Activated naive CD4-positive, alpha-beta T cell treated with anti-CD3 and anti-CD28 coated beads, Interleukin-2, amount 50 U/mL, for 72 hours (primary cell): ENCODE data around the gene SLC66A2. TPM values are rescaled to one million over a fixed set of nuclear protein-coding genes. Genes with fewer than 3 reads are reported as not detected.

ENCODE experiments used
- ATAC-seq, 2 donors: fragments of 150-1000 bp; cut with Tn5 transposase; 2 replicates each; pipeline ENCODE4 v1.10.0; 2021; ENCODE audit warnings: mild to moderate bottlenecking in 2 of 2, moderate library complexity in 2 of 2
- DNase-seq, 2 donors: peaks; one replicate each; pipeline ENCODE4 v3.0.0; 2021 to 2022; ENCODE audit warnings: low spot score in 2 of 2
- H3K27ac Mint-ChIP-seq, 2 donors: one replicate each; pipeline ENCODE4 v1.8.0; 2022; ENCODE audit warnings: mild to moderate bottlenecking in 2 of 2, mixed read lengths in 2 of 2
- H3K36me3 Mint-ChIP-seq, 2 donors: one replicate each; pipeline ENCODE4 v1.8.0; 2022; ENCODE audit warnings: mixed read lengths in 2 of 2
- H3K9me3 Mint-ChIP-seq, 2 donors: one replicate each; pipeline ENCODE4 v1.8.0; 2022; ENCODE audit warnings: mixed read lengths in 2 of 2
- total RNA-seq, 2 donors: library from RNA; stranded (reverse); gene quantifications; one replicate each; pipeline ENCODE4 v1.2.3, GENCODE V29; 2022

The SLC66A2 gene
- total RNA-seq, 2 donors from 2014 or later = 15.6 to 40.0 TPM

DNA sequence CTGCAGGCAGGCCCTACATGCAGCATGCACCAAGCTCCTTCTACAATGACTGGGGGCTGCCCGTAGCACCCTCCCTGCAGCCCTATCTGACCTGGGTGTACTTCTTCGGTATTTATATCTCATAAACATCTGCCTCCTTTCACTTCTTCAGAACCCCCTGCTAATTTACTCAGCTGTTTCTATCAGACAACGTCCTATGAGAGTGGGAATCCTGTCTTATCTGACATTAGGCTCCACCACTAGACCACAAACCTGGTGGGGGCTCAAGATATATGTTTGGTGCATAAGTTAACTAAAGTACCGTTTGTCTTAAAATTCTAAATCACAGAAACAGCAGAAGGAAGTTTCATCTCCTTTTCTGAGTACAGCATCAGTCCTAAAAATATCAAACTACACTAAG is 23.6 kb upstream of the SLC66A2 start:
- no peak for ATAC-seq
- peak overlapping the region in 1 of 2 donors; percentile 22 for H3K27ac Mint-ChIP-seq
- H3K36me3 Mint-ChIP-seq = peaks cover 9 to 15% of the 10 kb centered on the region in 2 donors
- no peaks in the 10 kb centered on the region for H3K9me3 Mint-ChIP-seq
- DNase-seq = no peak

DNA sequence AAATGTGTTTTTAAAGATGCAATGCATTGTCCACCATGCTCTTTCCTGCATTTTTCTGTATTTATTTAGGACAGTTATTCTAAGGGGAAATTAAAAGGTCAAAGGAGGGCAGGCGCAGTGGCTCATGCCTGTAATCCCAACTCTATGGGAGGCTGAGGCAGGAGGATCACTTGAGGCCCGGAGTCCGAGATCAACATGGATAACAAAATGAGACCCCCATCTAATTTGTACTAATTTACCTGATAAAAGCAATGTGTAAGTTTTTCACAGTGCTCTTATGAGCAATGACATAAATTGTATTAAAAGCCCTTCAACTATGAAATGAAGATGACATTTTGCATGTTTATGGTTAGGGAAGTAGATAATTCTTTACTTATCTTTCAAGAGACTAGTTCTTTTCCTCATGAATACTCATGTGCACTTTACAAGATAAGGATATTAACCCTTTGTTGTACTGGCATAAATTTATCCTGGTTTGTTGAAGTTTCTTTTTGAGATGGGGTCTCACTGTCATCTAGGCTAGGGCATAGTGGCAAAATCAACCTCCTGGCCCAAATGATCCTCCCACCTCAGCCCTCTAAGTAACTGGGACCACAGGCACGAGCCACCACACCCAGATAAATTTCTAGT is 22.7 kb upstream of the SLC66A2 start:
- Mint-ChIP-seq H3K36me3 (peaks cover 9 to 15% of the 10 kb centered on the region in 2 donors), H3K27ac (no peak overlapping the region), H3K9me3 (no peaks in the 10 kb centered on the region)
- no peak for ATAC-seq
- no peak for DNase-seq

DNA sequence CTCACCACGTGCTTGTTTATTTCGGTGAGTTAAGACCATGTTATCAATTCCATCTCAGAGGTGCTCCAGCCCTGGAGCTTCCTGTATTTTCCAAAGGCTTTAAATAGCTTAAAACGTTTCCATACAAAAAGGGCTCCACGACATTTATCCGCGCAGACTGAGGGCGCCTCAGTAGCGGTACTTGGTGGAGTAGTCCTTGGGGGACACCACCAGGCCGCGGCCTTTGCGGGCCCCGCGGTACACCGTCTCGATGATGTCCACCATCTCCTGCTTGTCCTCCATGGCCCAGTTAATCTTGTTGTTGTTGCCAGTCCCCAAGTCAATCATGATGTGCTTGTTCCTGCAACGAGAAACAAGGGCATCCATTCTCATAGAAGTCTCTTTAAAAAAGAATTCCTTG is 22.1 kb upstream of the SLC66A2 start:
- ATAC-seq (no peak), DNase-seq (no peak)
- Mint-ChIP-seq H3K27ac (no peak overlapping the region), H3K9me3 (no peaks in the 10 kb centered on the region), H3K36me3 (peaks cover 9 to 15% of the 10 kb centered on the region in 2 donors)

DNA sequence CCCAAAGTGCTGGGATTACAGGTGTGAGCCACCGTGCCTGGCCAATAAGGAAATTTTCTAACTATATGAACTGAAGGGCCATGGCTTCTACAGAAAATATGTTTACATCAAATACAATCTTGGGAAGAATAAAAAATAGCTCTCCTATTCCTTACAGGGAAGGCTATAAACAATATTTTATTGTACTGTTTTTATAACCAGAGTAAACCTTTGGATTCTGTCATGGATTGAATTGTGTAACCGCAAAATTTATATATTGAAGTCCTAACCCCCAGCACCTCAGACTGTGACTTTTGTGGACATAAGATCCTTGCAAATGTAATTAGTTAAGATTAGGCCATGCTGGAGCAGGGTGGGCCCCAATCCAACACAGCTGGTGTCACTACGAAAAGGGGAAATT is 21.3 kb upstream of the SLC66A2 start:
- Mint-ChIP-seq H3K9me3 (no peaks in the 10 kb centered on the region), H3K36me3 (peaks cover 9 to 15% of the 10 kb centered on the region in 2 donors), H3K27ac (peak overlapping the region in 1 of 2 donors; percentile 89)
- ATAC-seq = no peak
- DNase-seq = no peak

DNA sequence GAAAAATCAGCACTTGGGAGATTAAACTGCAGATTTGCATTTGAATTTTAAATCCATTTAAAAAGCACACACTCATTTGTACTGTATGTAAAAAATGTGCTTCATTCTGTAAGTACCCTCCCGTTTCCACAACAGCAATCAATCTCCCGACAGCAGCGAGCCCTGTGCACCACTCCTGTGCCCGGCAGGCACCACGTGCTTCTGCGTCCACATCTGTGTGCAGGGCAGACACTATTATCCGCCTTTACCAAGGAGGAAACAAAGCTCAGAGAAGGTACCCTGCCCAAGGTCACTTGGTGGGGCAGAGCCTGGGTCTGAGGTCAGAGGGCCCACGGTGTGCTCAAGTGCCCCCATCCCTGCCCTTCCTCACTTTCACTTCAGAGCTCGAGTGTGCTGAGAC is 20.5 kb upstream of the SLC66A2 start:
- H3K27ac Mint-ChIP-seq = peak overlapping the region in 1 of 2 donors; percentile 77
- H3K9me3 Mint-ChIP-seq = no peaks in the 10 kb centered on the region
- no peak for ATAC-seq
- no peak for DNase-seq
- peaks cover 9 to 15% of the 10 kb centered on the region in 2 donors for H3K36me3 Mint-ChIP-seq

DNA sequence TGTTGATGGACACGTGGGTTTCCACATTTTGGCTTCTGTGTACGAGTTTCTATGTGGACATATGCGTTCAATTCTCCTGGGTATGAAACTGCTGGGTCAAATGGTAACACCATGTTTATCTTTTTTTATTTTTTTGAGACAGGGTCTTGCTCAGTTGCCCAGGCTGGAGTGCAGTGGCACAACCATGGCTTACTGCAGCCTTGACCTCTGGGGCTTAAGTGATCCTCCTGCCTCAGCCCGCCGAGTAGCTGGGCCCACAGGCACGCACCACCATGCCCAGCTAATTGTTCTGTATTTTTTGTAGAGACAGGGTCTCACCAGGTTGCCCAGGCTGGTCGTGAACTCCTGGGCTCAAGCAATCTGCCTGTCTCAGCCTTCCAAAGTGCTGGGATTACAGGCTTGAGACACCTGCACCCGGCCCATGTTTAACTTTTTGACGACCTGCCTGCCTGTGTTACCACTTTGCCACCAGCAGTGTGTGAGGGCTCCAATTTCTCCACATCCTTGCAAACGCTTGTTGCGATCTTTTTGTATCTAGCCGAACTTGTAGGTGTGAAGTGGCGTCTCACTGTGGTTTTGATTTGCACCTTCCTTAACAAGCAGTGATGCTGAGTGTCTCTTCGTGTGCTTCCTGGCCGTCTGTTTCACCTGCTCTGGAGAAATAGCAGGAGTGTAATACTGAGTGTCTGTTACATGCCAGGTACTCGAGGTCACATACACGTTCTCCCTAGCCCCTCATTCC is 19.9 kb upstream of the SLC66A2 start:
- Mint-ChIP-seq H3K36me3 (peaks cover 9 to 15% of the 10 kb centered on the region in 2 donors), H3K9me3 (no peaks in the 10 kb centered on the region), H3K27ac (peak overlapping the region in 1 of 2 donors; percentile 77)
- DNase-seq = no peak
- ATAC-seq = no peak

DNA sequence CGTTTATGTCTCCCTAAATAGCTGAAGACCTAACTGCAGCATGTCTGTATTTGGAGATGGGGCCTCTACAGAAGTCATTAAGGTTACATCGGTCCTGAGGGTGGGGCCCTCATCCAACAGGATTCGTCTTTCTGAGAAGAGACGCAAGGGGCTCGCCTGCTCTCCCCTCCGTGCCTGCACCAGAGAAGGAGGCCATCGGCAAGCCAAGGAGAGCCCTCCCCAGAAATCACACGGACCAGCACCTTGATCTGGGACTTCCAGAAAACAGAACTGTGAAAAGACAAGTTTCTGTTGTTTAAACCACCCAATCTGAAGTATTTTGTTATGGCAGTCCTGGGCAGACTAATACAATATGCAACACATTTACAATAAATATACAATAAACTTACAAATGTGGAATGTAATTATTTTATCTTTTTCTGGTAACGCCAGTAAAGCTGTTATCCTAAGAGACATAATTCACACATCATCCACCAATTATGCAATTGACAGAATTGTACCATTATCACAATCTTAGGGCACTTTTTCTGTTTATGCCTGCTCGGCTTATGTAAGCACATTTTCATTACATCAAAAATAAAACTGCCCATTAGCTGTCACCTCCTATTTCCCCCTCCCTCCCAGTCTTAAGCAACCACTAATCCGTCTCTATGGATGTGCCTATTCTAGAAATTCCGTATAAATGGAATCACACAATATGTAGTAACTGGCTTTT is 19.1 kb upstream of the SLC66A2 start:
- DNase-seq (no peak), ATAC-seq (no peak)
- Mint-ChIP-seq H3K9me3 (no peaks in the 10 kb centered on the region), H3K36me3 (peaks cover 9 to 15% of the 10 kb centered on the region in 2 donors), H3K27ac (no peak overlapping the region)

DNA sequence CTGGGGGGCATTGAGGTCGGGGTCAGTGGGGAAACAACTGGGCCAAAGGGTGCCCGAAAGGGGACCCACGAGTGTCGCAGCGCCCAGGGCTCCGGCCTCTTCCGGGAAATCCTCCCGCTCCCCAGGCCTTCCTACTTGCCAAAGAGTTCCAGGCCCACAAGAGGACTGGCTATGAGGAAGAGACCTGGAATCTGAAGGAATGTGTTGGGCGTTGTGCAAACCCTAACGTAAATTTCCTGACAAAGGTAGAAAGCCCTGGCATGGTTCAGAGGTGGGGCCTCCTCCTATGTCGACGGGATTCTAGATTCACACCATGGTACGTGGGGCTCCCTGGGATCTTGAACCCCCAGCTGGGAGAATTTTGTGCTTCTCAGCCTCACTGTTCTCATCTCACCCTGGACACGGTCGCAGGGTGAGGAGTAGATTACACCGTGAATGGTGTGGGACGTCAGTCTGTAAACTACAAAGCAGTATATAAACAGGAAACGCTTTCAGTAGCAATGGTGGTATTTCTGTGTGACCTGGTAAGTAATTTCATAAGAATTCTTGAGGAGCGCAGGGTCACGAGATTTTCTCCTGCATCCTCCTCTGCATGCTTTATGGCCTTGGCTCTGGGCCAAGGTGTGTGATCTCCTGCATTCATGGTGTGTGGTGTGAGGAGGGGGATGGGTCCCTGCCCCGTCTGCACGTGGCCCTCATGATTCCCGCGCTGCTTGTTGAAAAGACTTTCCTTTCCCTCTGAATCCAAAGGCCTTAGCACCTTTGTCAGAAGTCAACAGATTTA is 13.9 kb upstream of the SLC66A2 start:
- ATAC-seq (peak; percentile 11 to 25), DNase-seq (no peak)
- Mint-ChIP-seq H3K9me3 (no peaks in the 10 kb centered on the region), H3K36me3 (no peaks in the 10 kb centered on the region), H3K27ac (peak overlapping the region; percentile 84 to 91)

DNA sequence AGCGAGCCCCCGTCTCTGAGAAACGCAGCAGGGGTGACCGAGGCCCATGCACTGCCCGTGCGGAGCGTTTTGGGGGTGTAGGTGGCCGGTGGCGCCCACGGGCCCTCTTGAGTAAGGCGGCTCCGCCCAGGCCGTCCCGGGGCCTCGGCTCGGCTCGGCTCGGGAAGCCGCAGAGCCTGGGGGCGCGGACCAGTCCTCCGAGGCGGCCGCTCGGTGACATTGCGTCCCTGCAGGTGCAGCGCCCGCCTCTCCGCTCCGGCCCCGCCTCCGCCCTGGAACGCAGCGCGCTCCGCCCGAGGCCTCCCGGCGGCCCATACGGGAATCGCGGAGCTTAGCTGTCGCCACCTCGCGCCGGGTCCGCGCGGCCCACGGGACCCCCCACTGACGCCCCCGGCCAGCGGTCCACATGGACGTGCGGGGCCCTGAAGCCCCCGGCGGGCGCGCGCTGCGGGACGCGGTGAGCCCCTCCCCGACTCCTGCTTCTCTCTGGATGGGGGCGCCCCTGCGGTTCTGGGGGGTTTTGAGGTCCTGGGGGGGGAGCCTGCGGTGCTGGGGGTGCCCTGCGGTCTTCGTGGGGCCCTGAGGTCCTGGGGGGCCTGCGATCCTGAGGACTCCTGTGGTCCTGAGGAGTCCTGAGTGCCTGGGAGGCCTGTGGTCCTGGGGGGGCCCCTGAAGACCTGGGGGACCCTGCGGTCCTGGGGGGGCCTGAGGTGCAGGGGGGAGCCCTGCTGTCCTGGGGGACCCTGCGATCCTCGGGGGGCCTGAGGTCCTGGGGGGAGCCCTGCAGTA is 13.1 kb upstream of the SLC66A2 start, which contains the start of gene HSBP1L1:
HSBP1L1 (plus strand) TSS at position 314 of the 789 bp plus-strand sequence; CDS start at position 407, 93 bp downstream.
- Mint-ChIP-seq H3K9me3 (no peaks in the 10 kb centered on the region), H3K27ac (peak within 1 kb of the TSS; percentile 84 to 91), H3K36me3 (no peaks in the 10 kb centered on the region)
- peak; percentile 71 to 74 for DNase-seq
- peak; percentile 79 to 84 for ATAC-seq

DNA sequence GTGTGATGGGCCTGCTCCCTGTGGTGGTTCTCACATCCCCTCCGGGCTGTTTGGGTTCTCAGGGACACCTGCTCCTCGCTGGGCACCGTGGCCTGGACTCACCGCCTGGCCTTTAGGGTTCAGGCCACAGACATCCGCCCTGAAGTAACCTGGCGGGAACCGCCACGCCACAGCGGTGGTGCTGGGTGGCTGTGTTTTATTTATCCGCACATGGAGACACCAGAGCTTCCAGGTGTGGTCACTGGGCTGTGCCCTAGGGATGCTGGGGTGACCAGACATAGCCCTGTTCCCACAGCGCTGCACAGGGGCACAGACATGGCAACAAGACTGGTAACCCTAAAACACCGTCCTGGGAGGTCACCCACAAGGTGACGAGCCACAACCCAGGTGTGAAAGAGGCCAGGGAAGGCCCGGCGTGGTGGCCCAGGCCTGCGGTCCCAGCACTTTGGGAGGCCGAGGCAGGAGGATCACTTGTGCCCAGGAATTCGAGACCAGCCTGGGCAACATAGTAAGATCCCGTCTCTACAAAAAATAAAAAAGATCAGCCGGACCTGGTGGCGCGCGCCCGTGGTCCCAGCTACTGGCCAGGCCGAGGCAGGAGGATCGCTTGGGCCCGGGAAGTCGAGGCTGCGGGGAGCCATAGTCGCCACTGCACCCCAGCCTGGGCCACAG is 12.3 kb upstream of the SLC66A2 start:
- no peak for DNase-seq
- Mint-ChIP-seq H3K9me3 (no peaks in the 10 kb centered on the region), H3K36me3 (no peaks in the 10 kb centered on the region), H3K27ac (peak overlapping the region; percentile 59 to 68)
- no peak for ATAC-seq

DNA sequence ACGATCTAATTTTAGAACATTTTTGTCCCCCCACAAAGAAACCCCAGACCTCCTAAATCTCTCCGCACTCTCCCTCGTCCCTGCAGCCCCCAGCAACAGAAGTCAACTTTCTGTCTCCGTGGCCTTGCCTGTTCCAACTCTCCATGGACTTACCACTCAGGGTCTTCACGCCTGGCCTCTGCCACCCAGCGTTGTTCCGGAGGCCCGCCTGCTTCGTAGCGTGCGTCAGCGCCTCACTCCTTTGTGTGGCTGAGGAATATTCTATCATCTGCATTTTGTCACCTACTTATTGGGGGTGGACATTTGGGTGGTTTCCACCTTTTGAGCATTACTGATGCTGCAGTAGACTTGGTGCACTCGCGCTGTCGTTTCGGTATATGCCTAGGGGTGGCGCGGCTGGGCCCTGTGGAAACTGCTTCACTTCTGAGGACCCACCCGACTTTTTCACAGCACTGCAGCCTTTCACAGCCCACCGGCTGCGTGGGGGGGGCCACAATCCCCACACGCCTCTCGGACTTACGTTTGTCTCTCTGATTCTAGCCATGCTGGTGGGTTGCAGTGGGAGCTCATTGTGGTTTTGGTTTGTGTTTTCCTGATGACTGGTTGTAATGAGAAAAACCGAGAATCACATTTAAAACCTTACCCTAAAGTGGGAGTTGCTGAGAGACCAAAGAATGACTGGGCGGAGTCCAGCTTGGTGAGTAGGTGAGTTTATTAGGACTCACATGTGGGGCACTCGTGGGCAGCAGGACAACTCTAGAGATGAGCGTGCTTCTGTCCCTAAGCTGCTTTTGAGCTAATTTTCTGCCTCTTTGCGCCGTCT is 11.6 kb upstream of the SLC66A2 start:
- peak; percentile 54 to 72 for ATAC-seq
- DNase-seq = peak in 1 of 2 donors; percentile 51
- H3K9me3 Mint-ChIP-seq = no peaks in the 10 kb centered on the region
- peak overlapping the region in 1 of 2 donors; percentile 59 for H3K27ac Mint-ChIP-seq
- H3K36me3 Mint-ChIP-seq = no peaks in the 10 kb centered on the region

DNA sequence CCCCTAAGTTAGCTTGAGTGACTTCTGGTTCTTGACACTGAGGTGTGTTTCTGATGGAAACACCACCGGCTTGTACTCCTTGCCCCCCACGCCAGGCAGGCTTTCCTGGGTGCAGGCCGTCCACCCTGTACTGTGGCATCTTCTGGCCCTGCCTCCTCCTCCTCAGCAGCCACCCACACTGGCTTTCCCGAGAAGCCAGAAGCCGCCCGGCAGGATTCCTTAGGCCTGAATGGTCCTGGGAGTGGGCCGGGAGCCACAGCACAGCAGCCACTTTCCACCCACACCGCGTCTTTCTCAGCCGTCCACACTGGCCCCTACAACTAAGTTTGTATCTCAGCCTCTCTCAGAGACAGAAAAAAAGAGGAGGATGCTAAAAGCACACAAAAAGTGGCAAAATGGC is 10.9 kb upstream of the SLC66A2 start:
- ATAC-seq (no peak), DNase-seq (no peak)
- H3K36me3 Mint-ChIP-seq = no peaks in the 10 kb centered on the region
- H3K9me3 Mint-ChIP-seq = no peaks in the 10 kb centered on the region
- H3K27ac Mint-ChIP-seq = no peak overlapping the region

DNA sequence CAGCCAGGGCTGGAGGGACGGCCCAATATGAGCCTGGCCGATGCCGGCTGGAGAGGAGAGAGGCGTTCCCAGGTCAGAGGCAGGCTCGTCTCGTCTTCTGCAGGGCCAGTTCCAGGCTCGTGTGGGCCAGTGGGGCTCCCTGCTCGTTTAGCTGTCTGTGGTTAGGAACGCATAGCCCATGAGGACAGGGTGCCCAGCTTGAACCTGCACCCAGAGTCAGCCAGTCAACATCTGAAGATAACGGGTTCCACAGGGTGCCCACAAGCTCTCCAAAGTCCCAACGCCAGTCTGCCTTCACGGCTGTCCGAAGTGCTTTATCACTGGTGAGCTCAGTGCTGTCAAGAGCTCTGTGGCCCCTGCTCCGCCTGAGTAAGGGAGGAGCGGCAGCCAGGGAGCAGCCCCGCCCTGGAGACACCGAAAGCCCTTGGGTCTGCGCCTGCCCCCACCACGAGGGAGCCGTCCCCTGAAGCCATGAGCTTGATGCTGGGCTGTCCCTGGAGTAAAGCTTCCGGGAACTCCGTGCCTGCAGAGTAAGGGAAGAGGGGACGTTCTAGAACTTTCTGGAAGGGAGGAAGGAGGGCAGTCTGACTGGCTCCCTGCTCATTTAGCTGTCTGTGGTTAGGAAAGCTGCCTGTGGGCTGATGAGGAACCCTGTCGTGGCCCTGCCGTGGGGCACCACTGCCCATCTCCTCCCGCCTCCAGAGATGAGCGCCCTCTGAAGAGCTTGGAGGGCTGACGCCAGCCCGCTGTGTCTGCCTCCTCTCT is 10.3 kb upstream of the SLC66A2 start:
- DNase-seq = no peak
- no peak for ATAC-seq
- H3K27ac Mint-ChIP-seq = no peak overlapping the region
- H3K36me3 Mint-ChIP-seq = no peaks in the 10 kb centered on the region
- H3K9me3 Mint-ChIP-seq = no peaks in the 10 kb centered on the region

DNA sequence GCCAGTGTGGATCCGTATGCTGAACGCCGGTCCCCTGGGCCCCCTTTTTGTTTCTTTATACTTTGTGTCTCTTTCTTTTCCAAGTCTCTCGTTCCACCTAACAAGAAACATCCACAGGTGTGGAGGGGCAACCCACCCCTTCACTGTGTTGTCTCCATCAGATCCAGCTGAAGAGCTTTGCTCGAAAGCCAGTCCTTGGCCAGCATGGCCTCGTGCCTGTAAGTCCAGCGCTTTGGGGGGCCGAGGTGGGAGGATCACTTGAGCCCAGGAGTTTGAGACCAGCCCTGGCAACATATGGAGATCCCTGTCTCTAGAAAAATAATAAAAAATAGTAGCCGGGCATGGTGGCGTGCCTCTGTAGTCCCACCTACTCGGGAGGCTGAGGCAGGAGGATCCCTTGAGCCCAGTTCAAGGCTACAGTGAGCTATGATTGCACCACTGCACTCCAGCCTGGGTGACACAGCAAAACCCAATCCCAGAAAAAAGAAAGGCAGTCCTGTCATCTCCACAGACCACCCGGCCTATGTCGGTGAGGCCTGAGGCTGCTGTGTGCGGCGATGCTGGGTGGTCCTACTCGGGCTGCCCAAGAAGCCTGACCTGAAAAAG is 9.6 kb upstream of the SLC66A2 start:
- Mint-ChIP-seq H3K27ac (no peak overlapping the region), H3K36me3 (no peaks in the 10 kb centered on the region), H3K9me3 (no peaks in the 10 kb centered on the region)
- ATAC-seq (no peak), DNase-seq (no peak)
